ENCODE measurements around the gene TNS3.

DNA sequence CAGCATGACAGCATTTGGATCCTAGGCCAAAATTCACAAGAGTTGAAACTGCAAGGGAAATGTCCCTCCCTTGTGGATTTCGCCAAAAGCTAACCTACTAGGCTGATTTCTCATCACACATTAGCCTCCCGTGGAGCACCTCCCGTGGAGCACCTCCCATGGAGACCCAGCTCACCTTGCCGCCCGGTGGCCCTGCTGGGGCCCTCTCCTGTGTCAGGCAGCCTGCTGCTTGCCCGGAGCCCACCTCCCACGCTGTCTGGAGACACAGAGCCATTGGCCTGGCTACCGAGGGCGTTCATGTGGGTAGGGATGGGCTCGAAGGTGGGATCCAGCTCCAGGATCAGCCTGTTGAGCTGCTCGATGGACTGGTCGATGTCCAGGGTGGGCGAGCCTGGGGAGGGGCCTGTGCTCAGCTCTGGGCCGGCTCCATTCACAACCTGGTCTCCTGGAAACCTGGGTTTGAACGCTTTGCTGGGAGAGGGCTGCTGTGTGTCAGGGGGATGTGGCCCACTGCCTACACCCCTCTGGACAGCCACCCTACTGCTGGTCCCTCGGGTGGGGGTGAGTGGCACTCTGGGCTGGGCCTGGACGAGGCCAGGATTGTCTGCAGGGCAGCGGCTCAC is 213.6 kb downstream of the TNS3 start:
- TF ChIP-seq CTCF (IDR thresholded peaks at IDR 0.05) (no peak), EZH2 (IDR thresholded peaks at IDR 0.05; ENCODE audit: borderline replicate concordance, insufficient read depth, low read depth, low read length, poor library complexity, severe bottlenecking) (no peak)

Data from B cell (primary cell).